ENCODE measurements around the gene EIF6. TPM values are rescaled to one million over a fixed set of nuclear protein-coding genes. Genes with fewer than 3 reads are reported as not detected.

The EIF6 gene
- total RNA-seq, 5 donors from 2014 or later (not counting 1 experiment from before 2014, with no cell fraction given), result 43.8 to 70.7 (median 69.6) TPM

DNA sequence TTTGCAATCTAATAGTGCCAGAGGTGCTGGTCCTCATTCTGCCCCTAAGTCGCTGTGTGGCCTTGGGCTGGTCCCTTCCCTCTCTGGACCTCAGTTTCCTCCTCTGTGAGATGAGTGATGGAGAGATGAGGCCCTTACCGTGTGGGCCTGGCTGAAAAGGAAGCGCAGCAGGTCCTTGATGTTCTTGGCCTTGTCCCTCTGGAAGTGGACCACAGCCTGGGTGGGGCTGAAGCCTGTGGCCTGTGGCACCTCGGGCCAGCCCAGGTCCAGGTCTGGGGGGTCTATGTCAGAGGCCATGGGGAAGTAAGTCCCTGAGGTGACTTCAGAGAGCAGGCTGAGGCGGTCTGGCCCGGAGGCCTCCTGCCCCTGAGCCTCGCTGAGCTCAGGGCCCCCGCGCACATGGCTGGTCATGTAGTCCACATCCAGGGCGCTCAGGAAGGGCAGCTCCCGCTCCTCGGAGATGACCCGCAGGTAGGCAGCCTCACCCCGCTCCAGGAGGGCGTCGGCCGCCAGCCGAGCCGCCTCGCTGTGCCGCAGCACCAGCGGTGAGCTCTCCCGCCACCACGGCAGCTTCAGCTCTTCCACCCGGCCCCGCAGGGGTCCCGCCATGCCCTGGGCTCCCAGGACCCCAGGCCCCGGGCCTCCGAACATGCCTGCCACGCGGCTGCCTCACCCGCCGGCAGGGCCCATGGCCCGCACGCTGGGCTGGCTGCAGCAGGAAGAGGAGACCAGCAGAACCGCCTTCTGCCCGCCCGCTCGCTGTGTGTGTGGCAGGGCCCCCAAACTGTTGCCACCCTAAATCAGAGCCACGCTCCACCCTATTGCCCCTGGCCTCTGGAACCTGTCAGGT lies 7.3 kb upstream of the EIF6 start, which contains the start of gene FAM83C:
Gene FAM83C (minus strand): TSS at position 772 of the 850 bp plus-strand sequence. CDS start 121 bp downstream, at position 651.
- Mint-ChIP-seq H3K27ac (no peak within 1 kb of the TSS), H3K4me1 (no peaks in the 10 kb centered on the region), H3K27me3 (peaks cover 4 to 12% of the 10 kb centered on the region in 2 donors), H3K4me3 (no peak within 1 kb of the TSS), H3K36me3 (no peaks in the 10 kb centered on the region), H3K9me3 (no peaks in the 10 kb centered on the region)
- Histone ChIP-seq H3K4me1 (ENCODE audit: control insufficient read depth in 1 of 2, extremely low read depth in 1 of 2, insufficient read depth in 2 of 2, low read length in 2 of 2) (no peaks in the 10 kb centered on the region), H3K4me3 (ENCODE audit: control insufficient read depth in 1 of 2, extremely low read depth in 1 of 2, low read length in 1 of 2) (no peak within 1 kb of the TSS), H3K9me3 (no peaks in the 10 kb centered on the region), H3K36me3 (ENCODE audit: control insufficient read depth in 2 of 2, extremely low read depth in 1 of 2, insufficient read depth in 1 of 2, low read length in 1 of 2) (no peaks in the 10 kb centered on the region), H3K27me3 (replicated peaks in 1 of 2; ENCODE audit: control insufficient read depth in 2 of 2, extremely low read depth in 1 of 2, insufficient read depth in 2 of 2, low read length in 1 of 2) (peaks cover 0 to 34% of the 10 kb centered on the region in 2 experiments), H3K27ac (ENCODE audit: low read length) (no peak within 1 kb of the TSS)
- POLR2A ChIA-PET, result interaction anchor here in 1 of 2 donors (0.5 kb wide), 1 partner anchor 842 kb away, joined by 10 read pairs; no protein-coding TSS in a partner anchor
- ATAC-seq (replicated peaks in 1 of 4) (no peak), DNase-seq (no peak)
- CTCF ChIA-PET, result no interaction called here
- 88% methylated on average over 36 of the region's 40 CpGs for whole genome bisulfite sequencing (ENCODE audit: insufficient coverage)

GRCh38 chr20:35290887-35291417 lies 6.4 kb upstream of the EIF6 start:
- WGBS (ENCODE audit: insufficient coverage), result 89% methylated on average over 3 of the region's 7 CpGs
- POLR2A ChIA-PET, result no interaction called here

GRCh38 chr20:35290186-35290886 lies 5.8 kb upstream of the EIF6 start:
- CTCF ChIA-PET, result interaction anchor here in 1 of 2 donors (0.5 to 0.6 kb wide), 3 partner anchors 147 to 1370 kb away, joined by 3 read pairs; no protein-coding TSS in a partner anchor
- Mint-ChIP-seq H3K36me3 (no peaks in the 10 kb centered on the region), H3K4me3 (no peak overlapping the region), H3K27me3 (peaks cover 3 to 12% of the 10 kb centered on the region in 2 donors), H3K27ac (no peak overlapping the region), H3K9me3 (no peaks in the 10 kb centered on the region), H3K4me1 (peaks cover 7 to 10% (median 8%) of the 10 kb centered on the region in 3 donors)
- peaks cover 0 to 1% of the 10 kb centered on the region in 2 experiments for H3K4me1 ChIP-seq (ENCODE audit: control insufficient read depth in 1 of 2, extremely low read depth in 1 of 2, insufficient read depth in 2 of 2, low read length in 2 of 2)
- 78% methylated on average over 6 of the region's 7 CpGs for WGBS (ENCODE audit: insufficient coverage)
- H3K9me3 ChIP-seq, result no peaks in the 10 kb centered on the region
- ATAC-seq (replicated peaks in 1 of 4), result no peak
- H3K36me3 ChIP-seq (ENCODE audit: control insufficient read depth in 2 of 2, extremely low read depth in 1 of 2, insufficient read depth in 1 of 2, low read length in 1 of 2), result no peaks in the 10 kb centered on the region
- POLR2A ChIA-PET, result interaction anchor here in 1 of 2 donors (0.5 kb wide), 1 partner anchor 554 kb away, joined by 3 read pairs; no protein-coding TSS in a partner anchor
- H3K27ac ChIP-seq (ENCODE audit: low read length), result no peak overlapping the region
- no peak overlapping the region for H3K4me3 ChIP-seq (ENCODE audit: control insufficient read depth in 1 of 2, extremely low read depth in 1 of 2, low read length in 1 of 2)
- DNase-seq, result no peak
- H3K27me3 ChIP-seq (replicated peaks in 1 of 2; ENCODE audit: control insufficient read depth in 2 of 2, extremely low read depth in 1 of 2, insufficient read depth in 2 of 2, low read length in 1 of 2), result peaks cover 0 to 26% of the 10 kb centered on the region in 2 experiments

More at GRCh38 chr20:35290887-35291417, 6.4 kb upstream of the EIF6 start:
- Histone ChIP-seq H3K27ac (ENCODE audit: low read length) (no peak overlapping the region), H3K9me3 (no peaks in the 10 kb centered on the region), H3K4me3 (ENCODE audit: control insufficient read depth in 1 of 2, extremely low read depth in 1 of 2, low read length in 1 of 2) (no peak overlapping the region), H3K4me1 (ENCODE audit: control insufficient read depth in 1 of 2, extremely low read depth in 1 of 2, insufficient read depth in 2 of 2, low read length in 2 of 2) (no peaks in the 10 kb centered on the region), H3K36me3 (ENCODE audit: control insufficient read depth in 2 of 2, extremely low read depth in 1 of 2, insufficient read depth in 1 of 2, low read length in 1 of 2) (no peaks in the 10 kb centered on the region), H3K27me3 (replicated peaks in 1 of 2; ENCODE audit: control insufficient read depth in 2 of 2, extremely low read depth in 1 of 2, insufficient read depth in 2 of 2, low read length in 1 of 2) (peaks cover 0 to 28% of the 10 kb centered on the region in 2 experiments)
- Mint-ChIP-seq H3K4me1 (peaks cover 1 to 4% (median 2%) of the 10 kb centered on the region in 3 donors), H3K27ac (no peak overlapping the region), H3K36me3 (no peaks in the 10 kb centered on the region), H3K27me3 (peaks cover 4 to 12% of the 10 kb centered on the region in 2 donors), H3K4me3 (no peak overlapping the region), H3K9me3 (no peaks in the 10 kb centered on the region)
- no peak for DNase-seq
- ATAC-seq (replicated peaks in 1 of 4), result no peak
- CTCF ChIA-PET, result interaction anchor here in 1 of 2 donors (0.5 to 0.6 kb wide), 2 partner anchors 196 to 1369 kb away, joined by 3 read pairs; no protein-coding TSS in a partner anchor

DNA sequence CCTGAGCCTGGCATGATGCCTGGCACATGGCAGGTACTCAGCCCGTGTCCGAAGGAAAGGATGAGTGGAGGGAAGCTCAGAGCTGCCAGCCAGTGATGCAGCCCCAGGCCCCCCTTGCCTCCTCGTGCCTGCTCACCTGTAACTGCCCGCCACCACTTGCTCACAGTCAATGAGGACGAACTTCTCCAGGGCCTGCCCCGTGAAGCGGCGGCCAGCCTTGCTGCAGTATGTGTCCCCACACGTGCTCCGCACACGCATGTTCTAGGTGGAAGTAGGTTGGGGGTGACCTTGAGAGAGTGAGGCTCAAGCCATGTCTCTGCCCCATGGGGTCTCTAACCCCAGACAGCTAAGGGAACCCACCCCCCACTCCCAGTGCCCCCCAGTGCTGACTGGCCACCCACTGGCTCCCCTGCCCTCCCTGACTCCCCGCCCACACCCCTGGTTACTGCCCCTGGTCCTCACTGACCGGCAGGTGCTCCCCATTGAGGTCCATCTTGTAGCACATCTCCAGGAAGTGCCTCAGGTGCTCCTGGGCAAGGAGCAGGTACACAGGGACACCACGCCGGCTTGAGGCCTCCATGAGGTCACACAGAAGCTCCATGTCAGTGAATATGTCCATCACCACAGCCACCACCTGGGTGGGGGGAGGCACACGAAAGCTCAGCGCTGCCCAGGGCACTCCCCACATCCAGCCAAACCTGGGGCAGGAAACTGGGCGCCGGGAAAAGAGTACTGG lies 3.9 kb upstream of the EIF6 start:
- H3K27me3 ChIP-seq (replicated peaks in 1 of 2; ENCODE audit: control insufficient read depth in 2 of 2, extremely low read depth in 1 of 2, insufficient read depth in 2 of 2, low read length in 1 of 2), result peaks cover 0 to 16% of the 10 kb centered on the region in 2 experiments
- peaks cover 5 to 19% of the 10 kb centered on the region in 2 experiments for H3K4me1 ChIP-seq (ENCODE audit: control insufficient read depth in 1 of 2, extremely low read depth in 1 of 2, insufficient read depth in 2 of 2, low read length in 2 of 2)
- no peaks in the 10 kb centered on the region for H3K9me3 ChIP-seq
- CTCF ChIA-PET, result interaction anchor here in 1 of 2 donors (0.7 kb wide), 1 partner anchor 14 kb away, joined by 4 read pairs; no protein-coding TSS in a partner anchor
- DNase-seq, result no peak
- H3K9me3 Mint-ChIP-seq, result no peaks in the 10 kb centered on the region
- POLR2A ChIA-PET, result no interaction called here
- no peak overlapping the region for H3K4me3 Mint-ChIP-seq
- H3K27me3 Mint-ChIP-seq, result peaks cover 0 to 8% of the 10 kb centered on the region in 2 donors
- H3K27ac Mint-ChIP-seq, result no peak overlapping the region
- peaks cover 19 to 24% (median 21%) of the 10 kb centered on the region in 3 donors for H3K4me1 Mint-ChIP-seq
- no peak for ATAC-seq (replicated peaks in 1 of 4)
- H3K36me3 Mint-ChIP-seq, result no peaks in the 10 kb centered on the region
- WGBS (ENCODE audit: insufficient coverage), result 82% methylated on average over 7 of the region's 19 CpGs
- H3K4me3 ChIP-seq (ENCODE audit: control insufficient read depth in 1 of 2, extremely low read depth in 1 of 2, low read length in 1 of 2), result no peak overlapping the region
- no peak overlapping the region for H3K27ac ChIP-seq (ENCODE audit: low read length)
- H3K36me3 ChIP-seq (ENCODE audit: control insufficient read depth in 2 of 2, extremely low read depth in 1 of 2, insufficient read depth in 1 of 2, low read length in 1 of 2), result no peaks in the 10 kb centered on the region

DNA sequence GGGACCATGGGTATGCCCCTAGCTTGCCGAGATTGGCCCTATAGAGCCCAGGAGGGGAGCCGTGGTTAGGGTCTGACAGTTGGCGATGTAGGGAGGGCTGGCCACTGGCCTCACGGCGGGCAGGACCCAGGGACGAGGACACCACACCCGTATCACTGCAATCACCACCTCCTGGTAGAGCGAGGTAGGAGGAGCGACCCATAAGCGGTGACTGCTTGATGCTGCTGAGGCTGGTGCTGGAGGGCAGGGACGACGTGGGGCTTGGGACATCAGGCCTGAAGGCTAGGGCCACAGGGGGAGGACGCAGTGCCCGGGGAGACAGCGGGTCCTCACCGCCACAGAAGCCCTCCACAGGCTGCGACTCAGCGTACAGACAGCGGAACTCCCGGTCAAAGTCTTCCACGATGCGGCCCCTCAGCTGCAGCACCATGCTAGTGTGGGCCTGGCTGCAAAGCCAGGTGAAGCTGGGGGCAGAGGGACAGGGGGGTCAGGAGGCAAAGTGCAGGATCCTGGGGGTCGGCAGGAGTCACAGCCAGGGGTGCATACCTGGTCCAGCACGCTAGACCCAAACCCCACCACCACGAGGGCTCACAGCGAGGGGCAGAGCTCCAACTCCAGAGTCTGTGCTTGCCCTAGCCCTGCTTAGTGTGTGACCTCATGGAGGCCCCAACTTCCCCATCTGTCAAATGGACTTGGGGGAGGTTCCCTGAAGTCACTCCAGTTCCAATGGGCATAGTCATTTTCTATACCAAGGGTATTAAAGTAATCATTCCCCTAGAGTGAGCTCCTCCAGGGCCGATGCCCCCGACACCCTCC lies 3.1 kb upstream of the EIF6 start:
- POLR2A ChIA-PET, result no interaction called here
- no peak for ATAC-seq (replicated peaks in 1 of 4)

More for the DNA sequence above, 3.1 kb upstream of the EIF6 start:
- H3K36me3 ChIP-seq (ENCODE audit: control insufficient read depth in 2 of 2, extremely low read depth in 1 of 2, insufficient read depth in 1 of 2, low read length in 1 of 2), result no peaks in the 10 kb centered on the region
- H3K4me1 ChIP-seq (ENCODE audit: control insufficient read depth in 1 of 2, extremely low read depth in 1 of 2, insufficient read depth in 2 of 2, low read length in 2 of 2), result peaks cover 6 to 25% of the 10 kb centered on the region in 2 experiments
- Mint-ChIP-seq H3K36me3 (no peaks in the 10 kb centered on the region), H3K9me3 (no peaks in the 10 kb centered on the region), H3K27ac (no peak overlapping the region), H3K4me1 (peaks cover 24 to 28% (median 25%) of the 10 kb centered on the region in 3 donors), H3K4me3 (no peak overlapping the region), H3K27me3 (peaks cover 0 to 4% of the 10 kb centered on the region in 2 donors)
- peaks cover 0 to 9% of the 10 kb centered on the region in 2 experiments for H3K27me3 ChIP-seq (replicated peaks in 1 of 2; ENCODE audit: control insufficient read depth in 2 of 2, extremely low read depth in 1 of 2, insufficient read depth in 2 of 2, low read length in 1 of 2)
- WGBS (ENCODE audit: insufficient coverage), result 89% methylated on average over 19 of the region's 28 CpGs
- no peaks in the 10 kb centered on the region for H3K9me3 ChIP-seq
- no peak overlapping the region for H3K27ac ChIP-seq (ENCODE audit: low read length)
- CTCF ChIA-PET, result no interaction called here
- DNase-seq, result no peak
- no peak overlapping the region for H3K4me3 ChIP-seq (ENCODE audit: control insufficient read depth in 1 of 2, extremely low read depth in 1 of 2, low read length in 1 of 2)
